Neural cell (in vitro differentiated cells): Measurements from ENCODE around the gene ZSWIM5.
"Not testable (repeated sequence)": the region's sequence is repeated elsewhere in the genome, so short reads cannot be mapped to it uniquely, and the experiment has no call there.

ENCODE experiments used
- EZH2 ChIP-seq: fragments of 200-600, 300-800 bp; shearing (Covaris generic), sonication (generic); IDR thresholded peaks from 2 replicates; pipeline ENCODE4 v1.6.1; 2014; ENCODE audit warnings: antibody characterized with exemption, low read length, borderline replicate concordance, mild to moderate bottlenecking; ENCODE audit not compliant: insufficient read depth, poor library complexity, severe bottlenecking
- MXI1 ChIP-seq: fragments of 450-650 bp; conservative IDR thresholded peaks from 2 replicates; pipeline ENCODE4 v1.6.1; 2014; ENCODE audit warnings: antibody characterized with exemption, mild to moderate bottlenecking; ENCODE audit not compliant: poor library complexity, severe bottlenecking
- TAF1 ChIP-seq: IDR thresholded peaks from 2 replicates; pipeline ENCODE4 v1.6.1; 2012; ENCODE audit warnings: low read depth
- TF ChIP-seq, protein P1 (sequence below): fragments of 450-650 bp; IDR thresholded peaks from 2 replicates; pipeline ENCODE4 v1.5.1; 2014; ENCODE audit warnings: antibody characterized with exemption, mild to moderate bottlenecking, moderate library complexity; ENCODE audit not compliant: poor library complexity, severe bottlenecking

DNA sequence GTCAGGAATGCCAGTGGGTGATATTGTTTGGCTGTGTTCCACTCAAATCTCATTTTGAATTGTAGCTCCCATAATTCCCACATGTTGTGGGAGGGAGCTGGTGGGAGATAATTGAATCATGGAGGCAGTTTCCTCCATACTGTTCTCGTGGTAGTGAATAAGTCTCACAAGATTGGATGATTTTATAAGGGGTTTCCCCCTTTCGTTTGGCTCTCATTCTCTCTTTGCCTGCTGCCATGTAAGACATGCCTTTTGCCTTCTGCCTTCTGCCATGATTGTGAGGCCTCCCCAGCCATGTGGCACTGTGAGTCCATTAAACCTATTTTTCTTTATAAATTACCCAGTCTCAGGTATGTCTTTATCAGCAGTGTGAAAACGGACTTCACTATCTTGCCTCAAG lies 40.0 kb upstream of the ZSWIM5 start:
- TF ChIP-seq, protein P1, sequence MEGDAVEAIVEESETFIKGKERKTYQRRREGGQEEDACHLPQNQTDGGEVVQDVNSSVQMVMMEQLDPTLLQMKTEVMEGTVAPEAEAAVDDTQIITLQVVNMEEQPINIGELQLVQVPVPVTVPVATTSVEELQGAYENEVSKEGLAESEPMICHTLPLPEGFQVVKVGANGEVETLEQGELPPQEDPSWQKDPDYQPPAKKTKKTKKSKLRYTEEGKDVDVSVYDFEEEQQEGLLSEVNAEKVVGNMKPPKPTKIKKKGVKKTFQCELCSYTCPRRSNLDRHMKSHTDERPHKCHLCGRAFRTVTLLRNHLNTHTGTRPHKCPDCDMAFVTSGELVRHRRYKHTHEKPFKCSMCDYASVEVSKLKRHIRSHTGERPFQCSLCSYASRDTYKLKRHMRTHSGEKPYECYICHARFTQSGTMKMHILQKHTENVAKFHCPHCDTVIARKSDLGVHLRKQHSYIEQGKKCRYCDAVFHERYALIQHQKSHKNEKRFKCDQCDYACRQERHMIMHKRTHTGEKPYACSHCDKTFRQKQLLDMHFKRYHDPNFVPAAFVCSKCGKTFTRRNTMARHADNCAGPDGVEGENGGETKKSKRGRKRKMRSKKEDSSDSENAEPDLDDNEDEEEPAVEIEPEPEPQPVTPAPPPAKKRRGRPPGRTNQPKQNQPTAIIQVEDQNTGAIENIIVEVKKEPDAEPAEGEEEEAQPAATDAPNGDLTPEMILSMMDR = not testable (repeated sequence)
- not testable (repeated sequence) for TF ChIP-seq MXI1, TAF1, EZH2
